Measurements from ENCODE around the gene NXPE4. TPM values are rescaled to one million over a fixed set of nuclear protein-coding genes. Genes with fewer than 3 reads are reported as not detected.
A peak's percentile ranks its signal among the peaks of the same experiment; 100 is the strongest.
"Not testable (repeated sequence)": the region's sequence is repeated elsewhere in the genome, so short reads cannot be mapped to it uniquely, and the experiment has no call there.

The NXPE4 gene
- total RNA-seq, 2 donors from 2014 or later = 95.2 to 178 TPM

GRCh38 chr11:114607753-114608459, 12.3 kb upstream of the NXPE4 start:
- H3K4me1 ChIP-seq = no peaks in the 10 kb centered on the region
- no peak overlapping the region for H3K4me3 ChIP-seq
- H3K9ac ChIP-seq (ENCODE audit: low read depth in 2 of 2, low read length in 2 of 2) = no peak overlapping the region
- intact Hi-C loops (cut with DNase I) = no loop called here
- H3K36me3 ChIP-seq = no peaks in the 10 kb centered on the region
- TF ChIP-seq CTCF (IDR thresholded peaks at IDR 0.05) = no peak
- H3K27me3 ChIP-seq = no peaks in the 10 kb centered on the region
- peak; percentile 12 for DNase-seq
- H3K9me3 ChIP-seq = no peaks in the 10 kb centered on the region
- H3K27ac ChIP-seq = no peak overlapping the region

GRCh38 chr11:114606802-114607075, 11.2 kb upstream of the NXPE4 start:
- intact Hi-C loops (cut with DNase I); H3K27me3 ChIP-seq; H3K36me3 ChIP-seq: not testable (repeated sequence)

DNA sequence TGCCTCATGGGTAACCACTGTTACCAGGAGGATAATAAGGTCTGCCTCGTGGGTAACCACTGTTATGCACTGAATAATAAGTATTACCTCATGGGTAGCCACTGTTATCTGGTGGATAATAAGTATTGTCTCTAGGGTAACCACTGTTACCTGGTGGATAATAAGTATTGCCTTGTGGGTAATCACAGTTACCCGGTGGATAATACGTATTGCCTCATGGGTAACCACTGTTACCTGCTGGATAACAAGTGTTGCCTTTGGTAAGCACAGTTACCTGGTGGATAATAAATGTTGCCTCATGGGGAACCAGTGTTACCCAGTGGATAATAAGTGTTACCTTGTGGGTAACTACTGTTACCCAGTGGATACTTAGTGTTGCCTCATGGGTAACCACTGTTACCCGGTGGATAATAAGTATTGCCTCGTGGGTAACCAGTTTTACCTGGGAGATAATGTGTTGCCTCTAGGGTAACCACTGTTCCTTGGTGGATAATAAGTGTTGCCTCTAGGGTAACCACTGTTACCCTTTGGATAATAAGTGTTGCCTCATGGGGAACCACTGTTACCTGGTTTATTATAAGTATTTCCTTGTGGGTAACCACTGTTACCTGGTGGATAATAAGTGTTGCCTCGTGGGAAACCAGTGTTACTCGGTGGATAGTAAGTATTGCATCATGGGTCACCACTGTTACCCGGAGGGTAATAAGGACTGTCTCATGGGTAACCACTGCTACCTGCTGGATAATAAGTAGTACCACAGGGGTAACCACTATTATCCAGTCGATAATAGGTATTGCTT, 10.6 kb upstream of the NXPE4 start:
- H3K4me1 ChIP-seq = no peaks in the 10 kb centered on the region
- TF ChIP-seq CTCF (IDR thresholded peaks at IDR 0.05) = no peak
- intact Hi-C loops (cut with DNase I) = no loop called here
- DNase-seq = no peak
- H3K36me3 ChIP-seq = no peaks in the 10 kb centered on the region
- H3K27ac ChIP-seq = no peak overlapping the region
- H3K4me3 ChIP-seq = no peak overlapping the region
- no peaks in the 10 kb centered on the region for H3K9me3 ChIP-seq
- H3K9ac ChIP-seq (ENCODE audit: low read depth in 2 of 2, low read length in 2 of 2) = no peak overlapping the region
- no peaks in the 10 kb centered on the region for H3K27me3 ChIP-seq

More at GRCh38 chr11:114606802-114607075, 11.2 kb upstream of the NXPE4 start:
- not testable (repeated sequence) for H3K4me1 ChIP-seq; DNase-seq; H3K4me3 ChIP-seq; H3K27ac ChIP-seq; H3K9me3 ChIP-seq; H3K9ac ChIP-seq (ENCODE audit: low read depth in 2 of 2, low read length in 2 of 2)

DNA sequence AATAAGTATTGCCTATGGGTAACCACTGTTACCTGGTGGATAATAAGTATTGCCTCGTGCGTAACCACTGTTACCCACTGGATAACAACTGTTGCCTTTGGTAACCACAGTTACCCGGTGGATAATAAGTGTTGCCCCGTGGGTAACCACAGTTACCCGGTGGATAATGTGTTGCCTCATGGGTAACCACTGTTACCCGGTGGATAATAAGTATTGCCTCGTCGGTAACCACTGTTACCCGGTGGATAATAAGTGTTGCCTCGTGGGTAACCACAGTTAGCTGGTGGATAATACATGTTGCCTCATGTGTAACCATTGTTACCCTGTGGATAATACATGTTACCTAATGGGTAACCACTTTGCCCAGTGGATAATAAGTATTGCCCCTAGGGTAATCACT, 9.8 kb upstream of the NXPE4 start:
- peak; percentile 11 for DNase-seq
- H3K36me3 ChIP-seq = no peaks in the 10 kb centered on the region
- intact Hi-C loops (cut with DNase I) = no loop called here
- H3K27me3 ChIP-seq = no peaks in the 10 kb centered on the region
- no peak overlapping the region for H3K4me3 ChIP-seq
- no peaks in the 10 kb centered on the region for H3K9me3 ChIP-seq
- H3K9ac ChIP-seq (ENCODE audit: low read depth in 2 of 2, low read length in 2 of 2) = no peak overlapping the region
- no peaks in the 10 kb centered on the region for H3K4me1 ChIP-seq
- TF ChIP-seq CTCF (IDR thresholded peaks at IDR 0.05) = no peak
- H3K27ac ChIP-seq = no peak overlapping the region

DNA sequence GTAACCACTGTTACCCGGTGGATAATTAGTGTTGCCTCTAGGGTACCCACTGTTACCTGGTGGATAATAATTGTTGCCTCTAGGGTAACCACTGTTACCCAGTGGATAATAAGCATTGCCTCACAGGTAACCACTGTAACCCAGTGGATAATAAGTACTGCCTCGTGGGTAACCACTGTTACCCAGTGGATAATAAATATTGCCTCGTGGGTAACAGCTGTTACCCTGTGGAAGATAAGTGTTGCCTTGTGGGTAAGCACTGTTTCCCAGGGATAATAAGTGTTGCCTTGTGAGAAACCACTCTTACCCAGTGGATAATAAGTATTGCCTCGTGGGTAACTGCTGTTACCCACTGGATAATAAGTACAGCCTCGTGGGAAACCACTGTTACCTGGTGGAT, 9.3 kb upstream of the NXPE4 start:
- intact Hi-C loops (cut with DNase I) = no loop called here
- H3K4me1 ChIP-seq = no peaks in the 10 kb centered on the region
- no peak overlapping the region for H3K9ac ChIP-seq (ENCODE audit: low read depth in 2 of 2, low read length in 2 of 2)

More for the DNA sequence above, 9.3 kb upstream of the NXPE4 start:
- no peak overlapping the region for H3K27ac ChIP-seq
- H3K4me3 ChIP-seq = no peak overlapping the region
- H3K9me3 ChIP-seq = no peaks in the 10 kb centered on the region
- H3K27me3 ChIP-seq = no peaks in the 10 kb centered on the region
- no peaks in the 10 kb centered on the region for H3K36me3 ChIP-seq
- TF ChIP-seq CTCF (IDR thresholded peaks at IDR 0.05) = no peak
- no peak for DNase-seq

Measured in colonic mucosa (tissue), 4 donors.